RWPE2 (cell line): ENCODE data around the gene KSR2.

ENCODE experiments used
- ATAC-seq: fragments of 200-7000 bp; cut with Tn5 transposase; 3 replicates; pipeline ENCODE4 v1.9.1; 2021; ENCODE audit warnings: low read depth
- DNase-seq: peaks from one replicate; pipeline ENCODE4 v3.0.0-alpha.2; 2020; ENCODE audit warnings: low spot score
- H3K27ac ChIP-seq: fragments of 450-650 bp; 2 replicates; pipeline ENCODE4 v1.5.1; 2017; ENCODE audit warnings: mild to moderate bottlenecking; ENCODE audit not compliant: poor library complexity, severe bottlenecking
- H3K27me3 ChIP-seq: fragments of 250-450 bp; sonication (Bioruptor Pico); 2 replicates; pipeline ENCODE4 v1.5.1; 2021; ENCODE audit warnings: mild to moderate bottlenecking, moderate library complexity; ENCODE audit not compliant: insufficient read depth, poor library complexity, severe bottlenecking
- H3K36me3 ChIP-seq: fragments of 250-450 bp; sonication (Bioruptor Pico); 2 replicates; pipeline ENCODE4 v1.5.1; 2020; ENCODE audit warnings: low read depth, mild to moderate bottlenecking, moderate library complexity
- H3K4me1 ChIP-seq: fragments of 250-450 bp; sonication (Bioruptor Pico); 2 replicates; pipeline ENCODE4 v1.5.1; 2021; ENCODE audit warnings: mild to moderate bottlenecking, moderate library complexity; ENCODE audit not compliant: insufficient read depth, poor library complexity, severe bottlenecking
- H3K4me3 ChIP-seq: fragments of 250-450 bp; sonication (Bioruptor Pico); 2 replicates; pipeline ENCODE4 v1.5.1; 2021; ENCODE audit warnings: mild to moderate bottlenecking, moderate library complexity; ENCODE audit not compliant: severe bottlenecking
- H3K9me3 ChIP-seq: fragments of 250-450 bp; sonication (Bioruptor Pico); 2 replicates; pipeline ENCODE4 v1.5.1; 2021; ENCODE audit warnings: mild to moderate bottlenecking, moderate library complexity; ENCODE audit not compliant: severe bottlenecking
- TF ChIP-seq, protein P1 (sequence below): fragments of 450-650 bp; IDR thresholded peaks from one replicate; pipeline ENCODE4 v1.5.1; 2017; ENCODE audit warnings: mild to moderate bottlenecking, moderate library complexity; ENCODE audit not compliant: poor library complexity, severe bottlenecking

The KSR2 gene

GRCh38 chr12:117797202-117797601, 171.6 kb downstream of the KSR2 start:
- H3K4me1 ChIP-seq = no peaks in the 10 kb centered on the region
- TF ChIP-seq, protein P1, sequence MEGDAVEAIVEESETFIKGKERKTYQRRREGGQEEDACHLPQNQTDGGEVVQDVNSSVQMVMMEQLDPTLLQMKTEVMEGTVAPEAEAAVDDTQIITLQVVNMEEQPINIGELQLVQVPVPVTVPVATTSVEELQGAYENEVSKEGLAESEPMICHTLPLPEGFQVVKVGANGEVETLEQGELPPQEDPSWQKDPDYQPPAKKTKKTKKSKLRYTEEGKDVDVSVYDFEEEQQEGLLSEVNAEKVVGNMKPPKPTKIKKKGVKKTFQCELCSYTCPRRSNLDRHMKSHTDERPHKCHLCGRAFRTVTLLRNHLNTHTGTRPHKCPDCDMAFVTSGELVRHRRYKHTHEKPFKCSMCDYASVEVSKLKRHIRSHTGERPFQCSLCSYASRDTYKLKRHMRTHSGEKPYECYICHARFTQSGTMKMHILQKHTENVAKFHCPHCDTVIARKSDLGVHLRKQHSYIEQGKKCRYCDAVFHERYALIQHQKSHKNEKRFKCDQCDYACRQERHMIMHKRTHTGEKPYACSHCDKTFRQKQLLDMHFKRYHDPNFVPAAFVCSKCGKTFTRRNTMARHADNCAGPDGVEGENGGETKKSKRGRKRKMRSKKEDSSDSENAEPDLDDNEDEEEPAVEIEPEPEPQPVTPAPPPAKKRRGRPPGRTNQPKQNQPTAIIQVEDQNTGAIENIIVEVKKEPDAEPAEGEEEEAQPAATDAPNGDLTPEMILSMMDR = no peak
- no peaks in the 10 kb centered on the region for H3K27me3 ChIP-seq
- no peak overlapping the region for H3K4me3 ChIP-seq
- H3K27ac ChIP-seq = no peak overlapping the region
- no peaks in the 10 kb centered on the region for H3K9me3 ChIP-seq
- H3K36me3 ChIP-seq = no peaks in the 10 kb centered on the region
- DNase-seq (no peak), ATAC-seq (no peak)

- Histone ChIP-seq H3K36me3 (no peaks in the 10 kb centered on the region), H3K27me3 (no peaks in the 10 kb centered on the region), H3K27ac (no peak overlapping the region), H3K4me3 (no peak overlapping the region), H3K9me3 (no peaks in the 10 kb centered on the region), H3K4me1 (no peaks in the 10 kb centered on the region)
- no peak for DNase-seq
- TF ChIP-seq, protein P1 = no peak
- ATAC-seq = no peak
These were observed 175.8 kb downstream of the KSR2 start for GRCh38 chr12:117792877-117793424.

GRCh38 chr12:117792471-117792870, 176.3 kb downstream of the KSR2 start:
- H3K9me3 ChIP-seq = no peaks in the 10 kb centered on the region
- H3K27ac ChIP-seq = no peak overlapping the region
- no peak overlapping the region for H3K4me3 ChIP-seq
- H3K4me1 ChIP-seq = no peaks in the 10 kb centered on the region
- TF ChIP-seq, protein P1 = no peak
- no peaks in the 10 kb centered on the region for H3K27me3 ChIP-seq
- DNase-seq (no peak), ATAC-seq (peak; percentile 94)
- H3K36me3 ChIP-seq = no peaks in the 10 kb centered on the region

DNA sequence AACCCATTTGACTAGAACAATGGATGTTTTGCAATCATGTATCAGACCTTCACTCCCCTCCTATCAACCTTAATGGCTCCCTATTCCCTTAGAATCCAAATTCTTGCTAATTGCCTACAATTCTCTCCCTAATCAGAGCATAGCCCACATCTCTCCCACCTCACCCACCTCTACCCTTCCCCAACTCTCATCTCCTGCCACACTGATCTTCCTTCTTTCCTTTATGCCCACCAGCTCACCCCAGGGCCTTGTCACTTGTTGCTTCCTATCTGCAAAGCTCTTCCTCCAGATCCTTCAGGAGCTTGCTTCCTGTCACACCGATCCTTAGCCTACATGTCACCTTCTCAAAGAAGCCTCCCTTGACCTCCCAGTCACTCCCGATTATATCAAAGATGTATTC, 177.8 kb downstream of the KSR2 start:
- H3K9me3 ChIP-seq = no peaks in the 10 kb centered on the region
- ATAC-seq (no peak), DNase-seq (no peak)
- TF ChIP-seq, protein P1 = no peak
- no peaks in the 10 kb centered on the region for H3K4me1 ChIP-seq
- no peak overlapping the region for H3K27ac ChIP-seq
- H3K27me3 ChIP-seq = no peaks in the 10 kb centered on the region
- H3K36me3 ChIP-seq = no peaks in the 10 kb centered on the region
- H3K4me3 ChIP-seq = no peak overlapping the region

GRCh38 chr12:117790198-117790597, 178.6 kb downstream of the KSR2 start:
- no peaks in the 10 kb centered on the region for H3K27me3 ChIP-seq
- no peak overlapping the region for H3K4me3 ChIP-seq
- no peaks in the 10 kb centered on the region for H3K36me3 ChIP-seq
- no peak overlapping the region for H3K27ac ChIP-seq
- no peak for ATAC-seq
- H3K4me1 ChIP-seq = no peaks in the 10 kb centered on the region
- H3K9me3 ChIP-seq = no peaks in the 10 kb centered on the region
- TF ChIP-seq, protein P1 = no peak
- DNase-seq = no peak
